ENCODE results near the gene NFATC1.

DNA sequence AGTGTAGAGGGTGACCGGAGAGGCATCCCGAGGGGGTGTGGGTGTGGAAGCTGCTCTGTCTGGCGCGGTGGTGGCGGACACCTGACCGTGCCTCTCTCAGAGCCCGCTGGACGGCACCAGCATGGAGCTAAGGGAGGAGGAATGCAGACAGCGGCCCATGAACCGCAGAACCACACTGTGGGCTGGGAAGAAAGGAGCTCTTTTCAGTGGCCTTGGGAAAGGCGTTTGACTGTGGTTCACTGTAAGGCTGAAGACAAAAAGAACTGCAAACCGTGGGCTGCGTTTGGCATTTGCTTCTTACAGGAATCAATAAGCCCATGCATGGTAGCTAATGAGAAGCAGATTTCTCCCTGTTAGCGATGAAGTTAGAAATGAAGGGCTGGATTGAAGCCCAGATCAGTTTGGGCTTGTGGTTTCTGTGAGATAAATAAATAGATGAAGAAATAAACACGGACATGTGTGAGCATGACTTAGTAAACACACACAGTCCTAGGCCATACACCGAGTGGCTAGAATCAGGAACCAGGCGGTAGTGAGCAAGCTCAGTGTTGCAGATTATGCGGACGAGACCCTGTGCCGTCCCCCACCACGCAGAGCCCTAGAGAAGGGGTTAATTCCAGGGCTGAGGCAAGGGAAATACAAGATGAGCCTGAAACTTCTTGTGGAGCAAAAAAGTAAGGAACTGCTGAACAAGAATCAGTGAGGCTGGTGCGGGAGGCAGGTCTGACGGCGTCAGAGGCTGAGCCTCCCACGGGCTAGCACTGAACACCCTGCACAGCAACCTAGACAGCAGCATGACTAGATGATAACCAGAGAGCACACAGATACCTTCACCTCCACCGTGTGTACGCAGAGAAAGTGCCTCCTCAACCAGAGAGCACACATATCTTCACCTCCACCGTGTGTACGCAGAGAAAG lies 29.3 kb upstream of the NFATC1 start:
- TF ChIP-seq, protein P1, sequence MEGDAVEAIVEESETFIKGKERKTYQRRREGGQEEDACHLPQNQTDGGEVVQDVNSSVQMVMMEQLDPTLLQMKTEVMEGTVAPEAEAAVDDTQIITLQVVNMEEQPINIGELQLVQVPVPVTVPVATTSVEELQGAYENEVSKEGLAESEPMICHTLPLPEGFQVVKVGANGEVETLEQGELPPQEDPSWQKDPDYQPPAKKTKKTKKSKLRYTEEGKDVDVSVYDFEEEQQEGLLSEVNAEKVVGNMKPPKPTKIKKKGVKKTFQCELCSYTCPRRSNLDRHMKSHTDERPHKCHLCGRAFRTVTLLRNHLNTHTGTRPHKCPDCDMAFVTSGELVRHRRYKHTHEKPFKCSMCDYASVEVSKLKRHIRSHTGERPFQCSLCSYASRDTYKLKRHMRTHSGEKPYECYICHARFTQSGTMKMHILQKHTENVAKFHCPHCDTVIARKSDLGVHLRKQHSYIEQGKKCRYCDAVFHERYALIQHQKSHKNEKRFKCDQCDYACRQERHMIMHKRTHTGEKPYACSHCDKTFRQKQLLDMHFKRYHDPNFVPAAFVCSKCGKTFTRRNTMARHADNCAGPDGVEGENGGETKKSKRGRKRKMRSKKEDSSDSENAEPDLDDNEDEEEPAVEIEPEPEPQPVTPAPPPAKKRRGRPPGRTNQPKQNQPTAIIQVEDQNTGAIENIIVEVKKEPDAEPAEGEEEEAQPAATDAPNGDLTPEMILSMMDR (IDR thresholded peaks at IDR 0.05): no peak
- TF ChIP-seq TEAD4 (IDR thresholded peaks at IDR 0.05; ENCODE audit: borderline replicate concordance, insufficient read depth) (no peak), JUND (IDR thresholded peaks at IDR 0.05) (no peak), MAX (IDR thresholded peaks at IDR 0.05; ENCODE audit: low read depth) (no peak), POLR2AphosphoS5 (IDR thresholded peaks at IDR 0.05; ENCODE audit: low read depth, low read length) (no peak), EZH2phosphoT487 (IDR thresholded peaks at IDR 0.05; ENCODE audit: borderline replicate concordance, low read depth) (no peak), ELF1 (IDR thresholded peaks at IDR 0.05) (no peak), RAD21 (IDR thresholded peaks at IDR 0.05; ENCODE audit: low read length) (no peak)
